GM18519 (cell line): ENCODE data around the gene IL4R.
"Not testable (repeated sequence)": the region's sequence is repeated elsewhere in the genome, so short reads cannot be mapped to it uniquely, and the experiment has no call there.

Source experiments
- ATAC-seq: cut with Tn5 transposase; IDR thresholded peaks from one replicate; pipeline ENCODE4 v1.9.1; 2021; ENCODE audit warnings: mild to moderate bottlenecking, moderate library complexity; ENCODE audit not compliant: unreplicated experiment, low FRiP score

Gene IL4R

GRCh38 chr16:27287887-27288286 lies 25.9 kb upstream of the IL4R start:
- no peak for ATAC-seq

DNA sequence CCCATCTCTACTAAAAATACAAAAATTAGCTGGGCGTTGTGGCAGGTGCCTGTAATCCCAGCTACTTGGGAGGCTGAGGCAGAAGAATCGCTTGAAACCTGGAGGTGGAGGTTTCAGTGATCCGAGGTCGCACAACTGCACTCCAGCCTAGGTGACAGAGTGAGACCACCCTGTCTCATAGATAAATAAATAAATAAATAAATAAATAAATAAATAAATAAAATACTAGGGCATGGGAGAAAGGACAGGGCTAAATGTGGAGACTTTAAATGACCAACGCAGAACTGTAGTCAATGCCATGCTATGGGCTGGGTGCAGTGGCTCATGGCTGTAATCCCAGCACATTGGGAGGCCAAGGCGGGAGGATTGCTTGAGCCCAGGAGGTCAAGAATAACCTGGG lies 25.5 kb upstream of the IL4R start:
- not testable (repeated sequence) for ATAC-seq

- no peak for ATAC-seq
These were observed 24.1 kb upstream of the IL4R start for GRCh38 chr16:27289669-27290068.

DNA sequence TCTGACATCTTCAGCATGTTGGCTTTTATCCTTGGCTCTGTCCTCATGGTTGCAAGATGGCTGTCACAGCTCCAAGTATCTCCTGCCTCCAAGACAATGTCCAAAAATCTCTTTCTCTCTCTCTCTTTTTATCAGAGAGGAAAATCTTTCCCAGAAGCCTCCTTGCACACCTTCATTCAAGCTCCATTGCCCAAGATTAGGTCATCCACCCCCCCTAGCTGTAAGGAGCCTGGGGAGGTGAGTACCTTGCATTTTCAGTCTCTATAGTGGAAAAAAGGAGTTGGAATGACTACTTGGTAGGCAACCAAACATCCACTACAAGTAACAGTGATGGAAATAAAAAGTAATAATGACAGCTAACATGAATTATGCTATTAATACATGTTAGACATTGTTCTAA lies 23.2 kb upstream of the IL4R start:
- ATAC-seq: no peak

- no peak for ATAC-seq
These were observed 22.7 kb upstream of the IL4R start for GRCh38 chr16:27291106-27291505.

DNA sequence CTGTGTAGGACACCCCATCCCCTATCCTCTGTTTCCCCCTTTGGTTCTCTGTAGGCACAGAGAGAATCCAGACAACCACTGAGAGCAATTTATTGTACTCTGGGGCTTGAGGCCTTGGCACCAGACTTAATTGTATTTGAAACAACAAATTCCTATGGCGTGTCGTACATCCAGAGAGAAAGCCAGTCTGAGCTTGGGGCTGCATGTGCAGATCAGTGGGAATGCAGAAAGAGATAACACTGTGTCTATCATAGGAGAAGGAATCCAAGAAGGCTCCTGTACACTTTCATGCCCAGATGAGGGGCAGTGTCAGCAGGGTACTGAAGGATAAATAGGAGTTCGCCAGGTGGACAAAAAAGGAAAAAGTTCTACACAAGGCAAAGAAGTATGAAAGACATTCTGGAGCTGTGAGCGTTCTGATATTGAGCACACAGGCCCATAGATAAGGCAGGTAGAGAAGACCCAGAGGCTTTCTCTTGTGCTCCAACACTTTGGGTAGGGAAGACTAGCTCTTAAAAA lies 22.0 kb upstream of the IL4R start:
- no peak for ATAC-seq

DNA sequence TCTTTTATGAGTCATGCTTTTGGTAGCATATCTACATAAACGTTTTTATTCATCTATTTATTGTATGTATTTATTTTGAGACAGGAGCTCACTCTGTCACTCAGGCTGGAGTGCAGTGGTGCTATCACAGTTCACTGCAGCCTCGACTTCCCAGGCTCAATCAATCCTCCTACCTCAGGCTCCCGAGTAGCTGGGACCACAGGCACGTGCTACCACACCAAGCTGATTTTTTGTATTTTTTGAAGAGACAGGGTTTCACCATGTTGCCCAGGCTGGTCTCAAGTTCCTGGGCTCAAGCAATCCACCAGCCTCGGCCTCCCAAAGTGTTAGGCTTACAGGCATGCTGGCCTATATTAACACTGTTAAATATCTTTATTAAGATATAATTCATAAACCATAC lies 20.4 kb upstream of the IL4R start:
- ATAC-seq: no peak

- no peak for ATAC-seq
These were observed 15.6 kb upstream of the IL4R start for GRCh38 chr16:27298132-27298531.

DNA sequence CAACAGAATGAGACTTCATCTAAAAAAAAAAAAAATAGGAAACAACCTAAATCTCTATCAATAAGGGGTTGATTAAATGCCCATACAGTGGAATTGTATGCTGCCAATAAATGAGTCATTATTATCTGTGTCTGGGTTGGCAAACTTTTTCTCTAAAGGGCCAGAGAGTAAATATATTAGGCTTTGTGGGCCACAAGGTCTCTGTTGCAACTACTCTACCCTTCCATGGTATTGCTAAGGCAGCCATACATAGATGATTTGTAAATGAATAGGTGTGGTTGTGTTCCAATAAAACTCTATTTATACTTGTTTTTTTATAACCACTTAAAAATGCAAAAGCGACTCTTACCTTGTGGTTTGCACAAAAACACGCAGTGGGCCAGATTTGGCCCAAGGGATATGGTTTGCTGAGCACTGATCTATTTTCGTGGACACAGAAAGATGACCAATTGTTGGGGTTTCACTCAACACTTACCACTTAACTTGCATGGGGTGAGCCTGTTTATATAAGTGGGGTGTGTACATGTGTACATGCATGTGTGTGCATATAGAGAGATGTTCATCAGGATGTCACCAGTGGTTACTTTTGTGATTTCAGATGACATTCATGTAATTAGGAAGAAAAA lies 12.4 kb upstream of the IL4R start:
- ATAC-seq: peak; percentile 66

DNA sequence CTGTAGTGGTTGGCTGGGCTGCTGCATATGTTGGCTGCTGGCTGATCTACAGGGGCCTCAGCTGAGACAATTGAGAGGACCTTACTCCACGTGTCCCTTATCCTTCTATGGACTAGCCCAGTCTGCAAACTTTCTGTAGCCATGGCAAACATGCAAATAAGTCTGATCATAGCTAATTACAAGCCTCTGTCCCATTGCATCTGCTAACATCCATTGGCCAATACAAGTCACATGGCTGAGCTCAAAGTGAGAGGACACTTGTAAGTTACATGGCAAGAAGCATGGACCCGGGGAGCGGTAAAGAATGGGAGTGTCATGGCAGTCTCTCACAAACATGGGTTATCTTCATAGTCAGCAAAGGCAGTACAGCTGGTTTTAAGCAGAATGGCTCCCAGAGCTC lies 11.6 kb upstream of the IL4R start:
- ATAC-seq: no peak

DNA sequence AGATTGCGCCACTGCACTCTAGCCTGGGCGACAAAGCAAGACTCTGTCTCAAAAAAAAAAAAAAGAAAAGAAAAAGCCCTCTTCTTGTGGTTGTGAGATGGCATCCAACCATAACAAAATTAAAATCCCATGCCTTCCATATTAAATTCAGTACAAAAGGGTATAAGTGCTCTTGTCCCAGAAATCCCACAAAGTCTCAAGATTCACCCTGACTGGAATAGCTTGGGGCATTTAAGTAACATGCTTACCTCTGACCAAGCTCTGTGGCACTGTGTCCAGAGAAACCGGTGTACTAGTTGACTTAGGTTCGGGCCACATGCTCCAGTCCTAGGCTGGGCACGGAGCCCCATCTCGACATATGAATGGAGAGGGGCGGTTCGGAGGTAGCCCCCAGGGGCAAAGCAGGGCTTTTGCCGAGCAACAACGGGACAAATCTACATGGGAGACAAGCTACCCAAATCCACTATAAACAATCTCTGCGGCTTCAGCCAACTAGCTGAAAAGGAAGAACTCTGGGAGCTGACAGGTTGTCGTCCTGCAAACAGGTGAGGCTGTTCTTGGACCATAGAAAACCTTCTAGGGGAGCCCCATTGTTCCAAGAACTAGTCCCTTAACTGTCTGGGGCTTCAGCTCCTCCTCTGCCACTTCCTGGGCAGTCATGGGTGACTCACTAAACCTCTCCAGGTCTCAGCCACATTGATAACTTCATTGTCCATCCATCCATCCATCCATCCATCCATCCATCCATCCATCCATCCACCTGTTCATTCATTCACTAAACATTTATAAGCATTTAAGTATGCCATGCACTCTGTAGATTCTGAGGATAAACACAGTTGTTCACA lies 10.3 kb upstream of the IL4R start:
- no peak for ATAC-seq

GRCh38 chr16:27304102-27304501 lies 9.7 kb upstream of the IL4R start:
- ATAC-seq: no peak

- ATAC-seq: no peak
These were observed 8.7 kb upstream of the IL4R start for GRCh38 chr16:27304881-27305745.

GRCh38 chr16:27305839-27306442 lies 7.8 kb upstream of the IL4R start:
- ATAC-seq: no peak

- no peak for ATAC-seq
These were observed 5.0 kb upstream of the IL4R start for GRCh38 chr16:27308792-27309191.

GRCh38 chr16:27310576-27311447 lies 3.0 kb upstream of the IL4R start:
- ATAC-seq: no peak

DNA sequence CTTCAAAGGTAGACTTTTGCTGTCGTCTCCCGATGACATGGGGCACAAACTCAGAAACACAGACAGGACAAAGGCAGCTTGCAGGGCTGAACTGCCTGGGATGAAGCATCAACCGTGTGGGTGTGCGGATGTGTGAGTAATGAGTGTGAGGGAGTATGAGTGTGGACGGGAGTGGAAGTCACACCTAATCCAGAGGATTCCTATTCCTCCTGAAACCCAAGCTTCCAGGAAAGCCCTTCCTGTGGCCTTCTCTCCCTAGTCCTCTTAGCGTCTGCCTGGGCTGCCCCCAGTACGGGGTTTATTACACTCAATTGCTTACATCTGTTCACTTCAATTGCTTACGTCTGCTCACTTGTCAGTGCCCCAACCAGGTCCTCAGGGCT lies 2.3 kb upstream of the IL4R start:
- no peak for ATAC-seq

GRCh38 chr16:27311897-27312303 lies 1.9 kb upstream of the IL4R start:
- no peak for ATAC-seq

GRCh38 chr16:27312580-27313421 lies 973 bp upstream of the IL4R start:
- ATAC-seq: no peak
